T1000 (cell line): ENCODE data around the gene PAPOLG.
"Not testable (repeated sequence)": the region's sequence is repeated elsewhere in the genome, so short reads cannot be mapped to it uniquely, and the experiment has no call there.

Experiments
- DNase-seq: peaks from one replicate; lab custom pipeline; 2025; ENCODE audit warnings: mixed read lengths; lab: John Stamatoyannopoulos, UW

Gene PAPOLG

GRCh38 chr2:60775048-60775639, 19.1 kb downstream of the PAPOLG start:
- DNase-seq: no peak

DNA sequence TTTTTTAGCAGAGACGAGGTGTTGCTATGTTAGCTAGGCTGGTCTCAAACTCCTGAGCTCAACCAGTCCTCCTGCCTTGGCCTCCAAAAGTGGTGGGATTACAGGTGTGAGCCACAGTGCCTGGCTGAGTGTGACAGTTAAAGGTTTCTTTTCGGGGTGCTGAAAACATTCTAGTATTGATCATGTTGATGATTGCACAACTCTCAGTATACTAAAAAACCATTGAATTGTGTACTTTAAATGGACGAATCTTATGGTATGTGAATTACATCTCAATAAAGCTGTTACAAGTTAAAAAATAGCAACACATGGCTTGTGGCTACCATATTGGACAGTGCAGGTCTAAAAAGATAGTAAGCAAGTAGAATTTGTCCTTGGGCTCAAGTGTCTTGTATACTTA, 22.3 kb downstream of the PAPOLG start:
- no peak for DNase-seq

DNA sequence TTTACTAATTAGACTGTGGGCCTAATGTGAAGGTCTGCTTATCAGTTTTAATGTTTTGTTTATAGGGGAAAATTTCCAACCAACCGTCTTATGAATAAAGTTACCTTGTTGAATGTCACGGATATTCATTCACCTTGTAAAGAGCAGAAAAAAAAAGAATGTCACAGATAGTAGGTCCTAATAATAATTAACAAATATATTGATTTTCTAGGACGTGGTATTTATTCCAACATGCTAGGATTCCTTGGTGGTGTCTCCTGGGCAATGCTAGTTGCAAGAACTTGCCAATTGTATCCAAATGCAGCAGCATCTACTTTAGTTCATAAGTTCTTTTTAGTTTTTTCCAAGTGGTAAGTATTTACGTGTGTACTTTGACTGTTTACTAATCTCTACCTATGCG, 23.4 kb downstream of the PAPOLG start:
- no peak for DNase-seq

- no peak for DNase-seq
These were observed 24.7 kb downstream of the PAPOLG start for GRCh38 chr2:60780721-60781120.

DNA sequence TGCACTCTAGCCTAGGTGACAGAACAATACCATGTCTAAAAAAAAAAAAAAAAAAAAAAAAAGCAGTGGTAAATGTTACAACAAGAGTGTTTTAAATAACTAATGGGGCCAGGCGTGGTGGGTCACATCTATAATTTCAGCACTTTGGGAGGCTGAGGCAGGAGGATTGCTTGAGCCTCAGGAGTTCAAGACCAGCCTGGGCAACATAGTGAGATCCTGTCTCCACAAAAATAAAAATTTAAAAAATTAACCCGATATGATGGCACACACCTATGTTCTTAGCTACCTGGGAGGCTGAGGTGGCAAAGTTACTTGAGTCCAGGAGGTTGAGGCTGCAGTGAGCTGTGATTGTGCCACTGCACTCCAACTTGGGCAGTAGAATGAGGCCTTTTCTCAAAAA, 37.1 kb downstream of the PAPOLG start:
- no peak for DNase-seq

DNA sequence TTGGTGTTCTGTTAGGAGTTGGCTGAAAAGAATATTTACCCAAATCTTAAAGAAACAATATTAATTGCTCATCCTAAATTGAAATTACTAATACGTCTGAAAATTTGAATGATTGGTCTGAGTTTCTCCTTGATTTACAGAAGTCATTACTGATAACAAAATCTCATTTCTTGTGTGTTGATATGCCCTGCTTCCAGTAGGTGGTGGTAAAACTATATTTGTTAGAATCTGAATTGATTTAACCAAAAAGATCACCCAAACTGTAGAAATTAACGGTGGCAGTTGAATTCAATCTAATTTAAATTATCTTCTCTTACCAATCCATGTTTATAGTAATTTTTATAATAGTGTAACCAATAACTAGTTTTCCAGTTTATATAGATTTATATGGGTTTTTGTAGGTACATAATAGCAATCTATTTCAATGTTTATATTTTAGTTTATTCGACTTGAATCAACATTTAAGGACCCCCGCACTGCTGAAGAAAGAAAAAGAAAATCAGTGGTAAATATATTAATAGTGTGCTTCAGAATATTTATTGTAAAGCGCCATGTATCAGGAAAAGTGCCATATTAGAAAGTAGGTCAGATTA, 38.3 kb downstream of the PAPOLG start:
- no peak for DNase-seq

- no peak for DNase-seq
These were observed 40.8 kb downstream of the PAPOLG start for GRCh38 chr2:60796573-60797509.

GRCh38 chr2:60804473-60804872, 48.4 kb downstream of the PAPOLG start:
- no peak for DNase-seq

DNA sequence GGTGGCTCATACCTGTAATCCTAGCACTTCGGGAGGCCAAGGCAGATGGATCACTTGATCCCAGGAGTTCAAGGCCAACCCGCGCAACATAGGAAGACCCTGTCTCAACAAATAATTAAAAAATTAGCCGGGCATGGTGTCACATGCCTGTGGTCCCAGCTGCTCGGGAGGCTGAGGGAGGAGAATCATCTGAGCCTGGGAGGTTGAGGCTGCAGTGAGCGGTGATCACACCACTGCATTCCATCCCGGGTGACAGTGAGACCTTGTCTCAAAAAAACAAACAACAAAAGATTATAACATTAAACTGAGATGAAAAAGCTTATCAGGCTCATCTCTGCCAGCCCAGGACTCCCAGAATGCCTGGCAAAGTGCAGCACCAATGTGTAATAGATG, 50.5 kb downstream of the PAPOLG start:
- DNase-seq: no peak

- no peak for DNase-seq
These were observed 51.1 kb downstream of the PAPOLG start for GRCh38 chr2:60806988-60807681.

DNA sequence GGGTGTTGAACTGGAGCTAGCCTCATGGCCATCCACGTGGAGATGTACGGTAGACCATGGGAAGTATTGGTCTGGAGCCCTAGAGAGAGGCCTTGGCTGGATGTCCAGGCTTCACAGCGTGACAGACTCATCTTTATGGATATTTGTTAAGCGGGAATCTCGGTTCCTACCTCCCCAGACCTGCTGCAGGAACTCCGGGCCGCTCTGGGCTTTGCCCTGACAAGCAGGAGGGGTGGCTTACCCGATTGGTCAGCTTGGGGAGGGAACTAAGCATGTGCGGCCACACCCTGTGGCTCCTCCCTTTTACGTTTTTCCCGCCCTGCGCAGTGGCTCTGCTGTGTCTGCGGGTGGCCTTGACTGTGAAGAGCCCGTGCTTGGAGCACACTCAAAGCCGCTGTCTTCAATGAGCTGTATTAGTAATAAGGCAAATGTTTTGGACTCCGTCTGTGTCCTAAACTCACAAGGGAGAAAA, 52.3 kb downstream of the PAPOLG start:
- no peak for DNase-seq

- DNase-seq: no peak
These were observed 55.7 kb downstream of the PAPOLG start for GRCh38 chr2:60811491-60812375.

DNA sequence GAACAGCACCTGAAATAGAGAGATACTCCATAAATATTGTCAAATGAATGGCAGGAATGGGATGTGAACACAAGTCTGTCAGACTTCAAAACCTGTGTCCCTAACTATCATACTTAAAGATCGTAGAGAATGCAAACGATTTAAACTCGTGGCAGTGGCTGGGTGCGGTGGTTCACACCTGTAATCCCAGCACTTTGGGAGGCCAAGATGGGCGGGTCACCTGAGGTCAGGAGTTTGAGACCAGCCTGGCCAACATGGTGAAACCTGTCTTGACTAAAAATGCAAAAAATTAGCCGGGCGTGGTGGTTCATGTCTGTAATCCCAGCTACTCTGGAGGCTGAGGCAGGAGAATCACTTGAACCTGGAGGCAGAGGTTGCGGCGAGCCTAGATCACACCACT, 61.1 kb downstream of the PAPOLG start:
- DNase-seq: not testable (repeated sequence)

GRCh38 chr2:60818272-60818671, 62.2 kb downstream of the PAPOLG start:
- no peak for DNase-seq

DNA sequence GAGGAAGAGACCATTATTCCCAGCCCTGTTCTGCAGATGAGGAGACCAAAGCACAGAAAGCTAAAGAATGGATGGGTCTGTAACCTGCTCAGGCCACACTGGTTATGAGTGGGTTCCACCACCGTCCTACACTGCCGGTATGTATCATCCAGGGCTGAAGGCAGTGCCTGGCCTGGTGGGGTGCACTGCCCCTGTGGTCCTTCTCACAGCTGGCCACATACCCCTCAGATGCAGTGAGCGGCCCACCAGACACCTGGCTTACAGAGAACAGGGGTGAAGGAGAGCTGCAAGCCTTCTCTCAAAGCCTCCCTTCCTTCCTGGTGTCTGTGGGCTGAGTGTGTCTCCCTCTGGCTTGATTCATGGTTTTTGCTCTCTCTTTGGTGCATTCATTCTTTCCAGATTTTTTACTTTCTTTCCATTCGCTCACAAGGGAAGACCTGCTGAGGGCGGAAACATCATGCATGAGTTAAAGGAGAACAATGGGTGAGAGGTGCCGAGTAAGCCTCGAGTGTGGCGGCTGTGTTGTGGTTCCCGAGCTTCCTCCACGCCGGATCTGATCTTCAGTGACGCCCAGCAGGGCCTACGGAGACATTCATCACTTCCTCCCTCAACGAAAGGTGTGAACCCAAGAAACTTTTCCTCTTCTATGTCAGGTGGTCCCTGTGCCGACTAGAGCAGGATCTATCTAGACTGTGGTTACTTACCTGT, 63.2 kb downstream of the PAPOLG start:
- DNase-seq: no peak

GRCh38 chr2:60819936-60820335, 63.9 kb downstream of the PAPOLG start:
- no peak for DNase-seq

GRCh38 chr2:60820416-60821132, 64.5 kb downstream of the PAPOLG start:
- no peak for DNase-seq

DNA sequence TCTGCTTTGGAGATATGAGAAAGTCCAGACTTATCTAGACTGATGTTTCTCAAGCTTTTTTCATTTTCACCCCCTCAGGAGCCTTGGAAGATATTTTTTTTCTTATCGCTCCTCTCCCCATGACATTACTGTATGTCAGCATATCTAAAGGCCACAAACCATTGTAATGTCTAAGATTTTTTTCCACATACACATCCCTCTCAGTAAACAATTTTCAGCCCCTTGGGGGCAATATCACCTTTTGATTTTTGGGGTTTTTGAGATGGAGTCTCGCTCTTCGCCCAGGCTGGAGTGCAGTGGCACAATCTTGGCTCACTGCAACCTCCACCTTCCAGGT, 65.0 kb downstream of the PAPOLG start:
- no peak for DNase-seq

DNA sequence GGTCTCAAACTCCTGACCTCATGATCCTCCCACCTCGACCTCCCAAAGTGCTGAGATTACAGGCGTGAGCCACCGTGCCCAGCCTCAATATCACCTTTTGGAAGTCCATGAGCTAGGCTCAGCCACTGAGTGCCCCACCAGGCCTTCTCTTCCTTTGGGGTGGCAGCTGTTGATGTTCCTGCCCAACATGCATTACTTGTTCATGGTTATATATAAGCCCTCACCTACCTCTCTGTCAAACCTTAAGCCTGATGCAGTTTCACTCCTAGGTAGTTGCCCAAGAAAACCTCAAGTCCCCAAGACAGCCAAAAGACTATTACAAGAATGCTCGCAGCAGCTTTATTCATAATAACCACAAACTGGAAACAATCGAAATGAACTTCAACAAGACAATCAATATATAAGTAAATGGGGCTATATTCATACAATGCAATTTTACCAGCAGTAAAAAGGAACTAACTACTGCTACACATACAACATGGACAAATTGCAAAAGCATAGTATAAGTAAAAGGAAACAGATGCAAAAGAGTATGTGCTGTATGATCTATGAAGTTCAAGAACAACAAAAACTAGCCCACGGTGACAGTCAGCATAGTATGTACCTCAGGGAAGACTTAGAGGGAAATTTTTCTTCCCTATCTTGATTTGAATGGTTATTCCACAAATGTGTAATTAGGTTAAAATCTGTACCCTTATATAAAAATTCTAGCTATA, 65.7 kb downstream of the PAPOLG start:
- no peak for DNase-seq

GRCh38 chr2:60822987-60823386, 66.9 kb downstream of the PAPOLG start:
- no peak for DNase-seq
